ENCODE measurements around the gene CARD10. TPM values are rescaled to one million over a fixed set of nuclear protein-coding genes. Genes with fewer than 3 reads are reported as not detected.

CARD10 gene
- total and polyA plus RNA-seq, 2 of the 13 experiments (the other 11 are each of a cell fraction or from before 2014, with no cell fraction given): 35.2 to 55.8 TPM

- no peak for TF ChIP-seq REXO4 (CRISPR knock-in tag; IDR thresholded peaks at IDR 0.05; ENCODE audit: borderline replicate concordance)
- TF ChIP-seq DBP (CRISPR knock-in tag; IDR thresholded peaks at IDR 0.05; ENCODE audit: not compliant biosample characterization): no peak
- TF ChIP-seq NBN (conservative IDR thresholded peaks at IDR 0.05): no peak
- TF ChIP-seq ZNF83 (CRISPR knock-in tag; IDR thresholded peaks at IDR 0.05; ENCODE audit: borderline replicate concordance): no peak
- peak; percentile 80 for TF ChIP-seq GATAD2A (CRISPR knock-in tag; IDR thresholded peaks at IDR 0.05)
- no peak for TF ChIP-seq MED13 (CRISPR knock-in tag; IDR thresholded peaks at IDR 0.05)
- no peak for TF ChIP-seq SETDB1 (CRISPR knock-in tag; IDR thresholded peaks at IDR 0.05; ENCODE audit: borderline replicate concordance)
- TF ChIP-seq ZNF17 (CRISPR knock-in tag; IDR thresholded peaks at IDR 0.05): no peak
- TF ChIP-seq RNF2 (conservative IDR thresholded peaks at IDR 0.05; ENCODE audit: low read depth): no peak
- TF ChIP-seq NONO (IDR thresholded peaks at IDR 0.05): no peak
- TF ChIP-seq NONO (CRISPR knock-in tag; conservative IDR thresholded peaks at IDR 0.05): peak; percentile 56; the same call in 1 of the 2 replicates
- TF ChIP-seq ARHGAP35 (CRISPR knock-in tag; IDR thresholded peaks at IDR 0.05; ENCODE audit: borderline replicate concordance): no peak
- TF ChIP-seq RBFOX2 (IDR thresholded peaks at IDR 0.05; ENCODE audit: low read depth, low read length): peak; percentile 8; the same call in 1 of the 2 replicates
- TF ChIP-seq, protein P1, sequence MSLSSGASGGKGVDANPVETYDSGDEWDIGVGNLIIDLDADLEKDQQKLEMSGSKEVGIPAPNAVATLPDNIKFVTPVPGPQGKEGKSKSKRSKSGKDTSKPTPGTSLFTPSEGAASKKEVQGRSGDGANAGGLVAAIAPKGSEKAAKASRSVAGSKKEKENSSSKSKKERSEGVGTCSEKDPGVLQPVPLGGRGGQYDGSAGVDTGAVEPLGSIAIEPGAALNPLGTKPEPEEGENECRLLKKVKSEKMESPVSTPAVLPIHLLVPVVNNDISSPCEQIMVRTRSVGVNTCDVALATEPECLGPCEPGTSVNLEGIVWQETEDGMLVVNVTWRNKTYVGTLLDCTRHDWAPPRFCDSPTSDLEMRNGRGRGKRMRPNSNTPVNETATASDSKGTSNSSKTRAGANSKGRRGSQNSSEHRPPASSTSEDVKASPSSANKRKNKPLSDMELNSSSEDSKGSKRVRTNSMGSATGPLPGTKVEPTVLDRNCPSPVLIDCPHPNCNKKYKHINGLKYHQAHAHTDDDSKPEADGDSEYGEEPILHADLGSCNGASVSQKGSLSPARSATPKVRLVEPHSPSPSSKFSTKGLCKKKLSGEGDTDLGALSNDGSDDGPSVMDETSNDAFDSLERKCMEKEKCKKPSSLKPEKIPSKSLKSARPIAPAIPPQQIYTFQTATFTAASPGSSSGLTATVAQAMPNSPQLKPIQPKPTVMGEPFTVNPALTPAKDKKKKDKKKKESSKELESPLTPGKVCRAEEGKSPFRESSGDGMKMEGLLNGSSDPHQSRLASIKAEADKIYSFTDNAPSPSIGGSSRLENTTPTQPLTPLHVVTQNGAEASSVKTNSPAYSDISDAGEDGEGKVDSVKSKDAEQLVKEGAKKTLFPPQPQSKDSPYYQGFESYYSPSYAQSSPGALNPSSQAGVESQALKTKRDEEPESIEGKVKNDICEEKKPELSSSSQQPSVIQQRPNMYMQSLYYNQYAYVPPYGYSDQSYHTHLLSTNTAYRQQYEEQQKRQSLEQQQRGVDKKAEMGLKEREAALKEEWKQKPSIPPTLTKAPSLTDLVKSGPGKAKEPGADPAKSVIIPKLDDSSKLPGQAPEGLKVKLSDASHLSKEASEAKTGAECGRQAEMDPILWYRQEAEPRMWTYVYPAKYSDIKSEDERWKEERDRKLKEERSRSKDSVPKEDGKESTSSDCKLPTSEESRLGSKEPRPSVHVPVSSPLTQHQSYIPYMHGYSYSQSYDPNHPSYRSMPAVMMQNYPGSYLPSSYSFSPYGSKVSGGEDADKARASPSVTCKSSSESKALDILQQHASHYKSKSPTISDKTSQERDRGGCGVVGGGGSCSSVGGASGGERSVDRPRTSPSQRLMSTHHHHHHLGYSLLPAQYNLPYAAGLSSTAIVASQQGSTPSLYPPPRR (CRISPR knock-in tag; IDR thresholded peaks at IDR 0.05; ENCODE audit: borderline replicate concordance): peak; percentile 60; the same call in 1 of the 2 replicates
- 0 out of 2 replicates have a peak, but pooled peaks have one; percentile 12 for TF ChIP-seq GATAD1 (CRISPR knock-in tag; IDR thresholded peaks at IDR 0.05)
- 0 out of 2 replicates have a peak, but pooled peaks have one; percentile 39 for TF ChIP-seq ZNF607 (CRISPR knock-in tag; IDR thresholded peaks at IDR 0.05; ENCODE audit: borderline replicate concordance)
- no peak for TF ChIP-seq AHR (CRISPR knock-in tag; IDR thresholded peaks at IDR 0.05)
- TF ChIP-seq ZNF414 (CRISPR knock-in tag; IDR thresholded peaks at IDR 0.05): no peak
- TF ChIP-seq TFDP1 (CRISPR knock-in tag; IDR thresholded peaks at IDR 0.05; ENCODE audit: borderline replicate concordance): peak; percentile 36; the same call in 1 of the 2 replicates
- no peak for TF ChIP-seq ZNF773 (CRISPR knock-in tag; IDR thresholded peaks at IDR 0.05; ENCODE audit: borderline replicate concordance)
- TF ChIP-seq AKAP8 (CRISPR knock-in tag; IDR thresholded peaks at IDR 0.05): no peak; the same call in 1 of the 2 replicates
Measured at GRCh38 chr22:37563153-37564081, 44.2 kb upstream of the CARD10 start (continued).

Measured in HepG2 (cell line).